ENCODE data around the gene CEPT1. TPM values are rescaled to one million over a fixed set of nuclear protein-coding genes. Genes with fewer than 3 reads are reported as not detected.
"Not testable (repeated sequence)": the region's sequence is repeated elsewhere in the genome, so short reads cannot be mapped to it uniquely, and the experiment has no call there.

The CEPT1 gene
- total RNA-seq, 1 donor from 2014 or later = 58.3 TPM

- no peak for DNase-seq (ENCODE audit: low spot score)
These were observed 69.6 kb downstream of the CEPT1 start for GRCh38 chr1:111209622-111210021.

- no peak for DNase-seq (ENCODE audit: low spot score)
These were observed 71.9 kb downstream of the CEPT1 start for GRCh38 chr1:111211921-111212320.

GRCh38 chr1:111212634-111213335 is 72.8 kb downstream of the CEPT1 start:
- no peak for DNase-seq (ENCODE audit: low spot score)

GRCh38 chr1:111213412-111213811 is 73.4 kb downstream of the CEPT1 start:
- DNase-seq (ENCODE audit: low spot score) = no peak

- DNase-seq (ENCODE audit: low spot score) = peak; percentile 76
These were observed 74.2 kb downstream of the CEPT1 start for GRCh38 chr1:111214074-111214801.

- DNase-seq (ENCODE audit: low spot score) = no peak
These were observed 74.9 kb downstream of the CEPT1 start for GRCh38 chr1:111214884-111215283.

- not testable (repeated sequence) for DNase-seq (ENCODE audit: low spot score)
These were observed 75.3 kb downstream of the CEPT1 start for GRCh38 chr1:111215285-111215684.

- no peak for DNase-seq (ENCODE audit: low spot score)
These were observed 76.7 kb downstream of the CEPT1 start for GRCh38 chr1:111216751-111217150.

- DNase-seq (ENCODE audit: low spot score) = no peak
These were observed 77.3 kb downstream of the CEPT1 start for GRCh38 chr1:111217183-111217910.

- DNase-seq (ENCODE audit: low spot score) = no peak
These were observed 78.9 kb downstream of the CEPT1 start for GRCh38 chr1:111218701-111219556.

GRCh38 chr1:111219557-111220286 is 79.7 kb downstream of the CEPT1 start:
- no peak for DNase-seq (ENCODE audit: low spot score)

GRCh38 chr1:111220302-111220890 is 80.4 kb downstream of the CEPT1 start:
- DNase-seq (ENCODE audit: low spot score) = no peak

GRCh38 chr1:111221276-111221632 is 81.2 kb downstream of the CEPT1 start:
- DNase-seq (ENCODE audit: low spot score) = no peak

GRCh38 chr1:111221633-111222291 is 81.7 kb downstream of the CEPT1 start:
- no peak for DNase-seq (ENCODE audit: low spot score)

- peak; percentile 49 for DNase-seq (ENCODE audit: low spot score)
These were observed 82.5 kb downstream of the CEPT1 start for GRCh38 chr1:111222308-111223125.

- DNase-seq (ENCODE audit: low spot score) = no peak
These were observed 83.2 kb downstream of the CEPT1 start for GRCh38 chr1:111223126-111223685.

GRCh38 chr1:111225091-111225490 is 85.1 kb downstream of the CEPT1 start:
- no peak for DNase-seq (ENCODE audit: low spot score)

GRCh38 chr1:111225717-111226400 is 85.8 kb downstream of the CEPT1 start:
- no peak for DNase-seq (ENCODE audit: low spot score)

Data from umbilical cord (tissue), 2 donors.